Stimulated activated CD8-positive, alpha-beta memory T cell treated with anti-CD3 and anti-CD28 coated beads, Interleukin-7, amount 100 ng/mL, for 1 hour (primary cell): ENCODE measurements around the gene FAM13C.

ENCODE experiments used
- DNase-seq, 2 donors: peaks; one replicate each; pipeline ENCODE4 v3.0.0-alpha.2; 2020; ENCODE audit warnings: low read depth in 2 of 2

The FAM13C gene

DNA sequence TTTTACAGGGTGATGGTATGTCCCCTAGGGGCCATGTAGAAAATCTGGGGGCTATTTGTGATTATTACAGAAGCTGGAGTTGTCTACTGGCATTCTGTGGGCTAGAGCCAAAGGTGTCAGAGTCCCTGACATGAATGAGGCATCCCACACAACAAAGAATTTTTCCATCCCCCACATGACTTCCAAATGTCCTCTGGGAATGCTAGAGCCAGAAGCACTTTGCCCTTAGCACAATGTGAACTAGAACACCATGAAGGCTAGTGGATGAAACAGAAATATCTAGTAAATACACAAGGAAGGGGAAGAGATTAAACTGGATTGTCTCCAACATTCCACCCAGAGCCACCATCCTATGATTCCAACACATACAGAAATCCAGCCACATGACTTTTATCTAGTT lies 46.9 kb downstream of the FAM13C start:
- DNase-seq = no peak

- DNase-seq = no peak
These were observed 48.1 kb downstream of the FAM13C start for GRCh38 chr10:59314268-59314667.

GRCh38 chr10:59312247-59312646 lies 50.1 kb downstream of the FAM13C start:
- DNase-seq = no peak

DNA sequence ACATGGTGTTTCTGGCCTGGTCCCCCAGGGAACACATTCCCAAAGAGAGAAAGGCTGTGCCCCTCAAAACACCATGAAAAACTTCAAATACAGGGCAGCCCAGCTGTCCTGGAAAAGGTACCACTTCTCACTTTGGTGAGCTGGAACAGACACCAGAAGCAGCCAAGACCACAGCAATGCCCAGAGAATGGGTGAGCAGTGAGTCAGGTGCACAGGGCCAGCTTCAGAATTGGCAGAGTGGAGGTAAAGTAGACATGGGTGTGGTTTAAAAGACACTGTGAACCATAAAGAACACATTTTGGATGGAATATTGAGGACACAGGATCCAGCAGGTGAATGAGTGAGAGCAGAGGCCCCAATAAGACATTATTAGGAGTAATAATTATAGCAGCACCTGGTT lies 51.3 kb downstream of the FAM13C start:
- no peak for DNase-seq

DNA sequence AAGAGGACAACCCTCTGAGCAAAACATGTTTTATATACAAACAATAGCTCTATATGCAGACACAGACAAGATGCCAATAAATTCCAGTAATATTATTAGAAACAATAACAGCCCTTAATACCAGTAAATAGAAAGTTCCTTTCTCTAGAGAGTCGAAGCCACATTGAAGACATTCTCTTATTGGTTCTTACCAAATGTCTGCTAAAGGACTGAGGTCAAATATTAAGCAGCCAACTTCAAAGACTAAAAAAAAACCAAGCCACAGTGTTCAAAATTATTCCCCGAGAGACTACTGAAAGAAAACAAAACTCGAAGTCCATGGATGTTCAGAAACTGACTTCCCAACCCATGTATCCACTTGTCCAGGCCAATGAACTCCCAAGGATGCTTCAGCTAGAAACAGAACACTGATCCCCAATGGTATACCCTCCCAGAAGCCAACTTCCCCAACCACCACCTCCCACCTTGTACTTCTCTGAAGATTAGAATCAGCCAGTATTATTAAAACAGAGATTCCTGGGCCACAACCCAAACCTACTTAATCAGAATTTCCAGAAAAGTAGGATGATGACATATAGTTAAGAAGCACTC lies 51.9 kb downstream of the FAM13C start:
- no peak for DNase-seq

DNA sequence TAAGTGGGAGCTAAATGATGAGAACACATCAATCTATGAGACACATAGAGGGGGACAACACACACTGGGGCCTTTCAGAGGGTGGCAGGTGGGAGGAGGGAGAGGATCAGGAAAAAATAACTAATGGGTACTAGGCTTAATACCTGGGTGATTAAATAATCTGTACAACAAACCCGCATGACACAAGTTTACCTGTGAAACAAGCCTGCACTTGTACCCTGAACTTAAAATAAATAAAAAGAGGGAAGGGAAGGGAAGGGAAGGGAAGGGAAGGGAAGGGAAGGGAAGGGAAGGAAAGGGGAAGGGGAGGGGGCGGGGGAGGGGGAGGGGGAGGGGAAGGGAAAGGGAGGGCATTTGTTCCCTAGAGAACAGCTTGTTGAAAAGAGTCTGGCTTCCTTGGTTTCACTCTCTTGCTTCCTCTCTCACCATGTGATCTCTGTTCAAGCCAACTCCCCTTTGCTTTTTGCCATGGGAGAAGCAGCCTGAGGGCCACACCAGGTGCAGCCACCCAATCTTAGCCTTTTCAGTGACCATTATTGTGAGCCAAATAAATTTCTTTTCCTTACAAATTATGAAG lies 57.7 kb downstream of the FAM13C start:
- DNase-seq = no peak

- DNase-seq = no peak
These were observed 59.3 kb downstream of the FAM13C start for GRCh38 chr10:59303018-59303417.

DNA sequence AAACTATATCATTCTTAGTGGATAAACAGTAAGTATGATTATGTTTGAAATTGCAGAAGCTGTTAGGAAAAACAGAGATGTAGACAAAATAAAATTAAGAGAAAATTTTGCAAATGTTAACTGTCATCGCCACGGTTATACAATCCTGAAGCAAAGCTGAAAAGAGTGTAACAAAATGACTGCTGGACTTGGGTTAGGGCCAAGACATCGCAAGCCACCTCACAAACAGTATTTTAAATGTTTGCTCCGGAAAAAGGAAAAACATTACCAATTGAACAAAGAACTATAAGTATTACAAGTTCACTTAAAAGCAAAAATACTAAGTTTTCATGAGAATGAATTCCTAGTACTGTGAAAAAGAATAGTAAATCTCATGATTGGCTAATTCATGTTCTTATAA lies 60.0 kb downstream of the FAM13C start:
- DNase-seq = no peak

- no peak for DNase-seq
These were observed 61.1 kb downstream of the FAM13C start for GRCh38 chr10:59301067-59301754.

DNA sequence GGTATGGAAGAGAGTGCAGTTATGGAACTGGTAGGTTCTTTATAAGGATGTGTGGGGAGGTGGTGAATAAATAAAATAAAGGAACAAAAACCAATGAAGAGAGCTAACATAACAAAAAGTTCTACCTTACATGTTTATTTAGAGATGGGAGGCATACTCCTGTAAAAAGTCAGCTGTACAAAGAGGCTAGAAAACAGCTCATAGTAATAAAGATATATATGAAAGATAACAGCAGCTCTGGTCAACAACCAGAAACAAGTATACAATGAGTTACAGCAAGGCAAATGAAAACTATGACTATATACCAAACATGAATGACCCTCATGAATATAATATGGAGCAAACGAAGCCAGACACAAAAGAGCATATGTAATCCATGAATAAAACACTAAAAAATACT lies 62.0 kb downstream of the FAM13C start:
- DNase-seq = no peak

GRCh38 chr10:59299933-59300332 lies 62.4 kb downstream of the FAM13C start:
- DNase-seq = no peak

GRCh38 chr10:59290448-59290847 lies 71.9 kb downstream of the FAM13C start:
- DNase-seq = no peak

DNA sequence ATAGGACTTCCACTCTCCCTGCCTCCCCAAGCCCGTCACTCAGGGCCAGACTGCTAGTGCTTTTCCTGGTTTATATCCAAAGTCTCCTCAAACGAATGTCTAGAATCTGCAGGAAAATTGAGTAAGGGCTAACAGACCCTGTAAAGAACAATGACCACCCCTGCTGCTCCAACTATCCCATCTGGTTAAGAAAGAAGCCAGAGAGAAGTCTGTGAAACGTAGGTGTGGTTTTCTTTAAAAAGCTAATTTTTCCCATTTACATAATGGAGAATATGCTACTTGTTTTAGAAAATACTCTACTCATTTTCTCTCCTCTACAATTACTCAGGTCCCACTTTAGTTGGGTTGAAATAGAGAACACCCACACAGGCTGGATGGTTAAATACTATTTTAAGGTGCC lies 72.5 kb downstream of the FAM13C start:
- no peak for DNase-seq

- no peak for DNase-seq
These were observed 74.6 kb downstream of the FAM13C start for GRCh38 chr10:59287587-59288255.

DNA sequence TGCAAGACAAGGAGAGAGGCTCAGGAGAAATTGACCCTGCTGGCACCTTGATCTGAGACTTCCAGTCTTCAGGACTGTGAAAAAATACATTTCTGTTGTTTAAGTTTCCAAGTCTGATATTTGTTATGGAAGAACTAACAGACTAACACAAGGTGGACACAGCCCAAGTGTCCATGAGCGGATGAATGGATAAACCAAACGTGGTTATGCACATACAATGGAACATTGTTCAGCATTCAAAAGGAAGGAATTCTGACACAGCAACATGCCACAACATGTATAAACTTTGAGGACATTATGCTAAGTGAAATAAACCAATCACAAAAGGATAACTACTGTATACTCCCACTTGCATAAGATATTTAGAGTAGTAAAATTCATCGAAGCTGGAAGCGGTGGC lies 76.5 kb downstream of the FAM13C start:
- no peak for DNase-seq

DNA sequence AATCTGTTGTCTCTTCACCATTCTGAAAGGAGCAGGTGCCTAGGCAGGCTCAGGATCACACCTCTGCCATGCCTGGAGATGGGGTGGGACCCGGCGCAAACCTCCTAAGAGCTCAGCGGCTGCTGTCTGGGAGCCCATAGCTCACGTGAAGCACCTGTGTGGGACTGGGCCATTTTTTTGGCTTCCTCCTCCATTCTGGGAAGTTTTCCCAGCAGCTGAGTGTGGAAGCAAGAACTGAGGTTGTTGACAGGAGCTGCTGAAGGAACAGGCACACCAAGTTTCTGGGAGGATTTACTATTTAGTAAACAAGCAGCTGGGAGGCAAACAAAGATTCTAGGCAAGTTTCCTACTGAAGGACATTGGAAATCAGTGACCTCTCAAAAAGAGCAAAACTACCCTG lies 77.3 kb downstream of the FAM13C start:
- no peak for DNase-seq

DNA sequence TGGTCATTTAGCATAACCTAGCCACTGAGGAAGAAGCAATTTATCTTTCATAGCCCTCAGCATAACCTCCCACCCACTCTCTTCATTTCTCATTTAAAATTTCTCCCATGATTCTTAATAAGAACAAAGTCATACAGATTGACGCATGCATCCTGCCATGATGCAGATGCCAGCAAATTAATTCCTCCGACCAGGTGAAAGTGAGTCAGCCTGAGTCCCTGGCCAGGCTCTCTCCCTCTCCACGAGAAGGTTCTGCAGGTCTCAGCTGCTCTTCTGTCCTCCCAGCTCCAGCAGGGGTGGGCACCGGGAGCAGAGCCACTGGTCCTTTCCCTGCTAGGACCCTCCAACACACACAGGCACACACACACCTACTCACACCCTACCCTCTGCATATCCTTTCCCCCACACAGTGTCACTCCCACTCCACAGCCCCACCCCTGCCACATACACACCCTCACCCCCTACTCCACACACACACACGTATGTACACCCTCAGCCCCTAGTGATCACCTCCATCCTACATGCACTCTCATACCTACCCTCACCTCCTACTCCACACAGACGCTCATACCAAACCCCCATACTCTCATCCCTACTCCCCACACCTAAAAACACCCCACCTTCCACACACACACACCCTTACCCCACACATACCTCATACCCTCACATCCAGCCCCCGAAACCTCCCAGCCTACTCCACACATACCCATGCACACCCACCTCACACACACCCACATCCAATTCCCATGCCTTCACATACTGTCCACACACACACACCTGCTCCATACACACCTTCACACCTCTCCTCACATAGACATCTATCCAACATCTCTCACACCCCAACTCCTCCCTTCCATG lies 78.0 kb downstream of the FAM13C start:
- DNase-seq = no peak

DNA sequence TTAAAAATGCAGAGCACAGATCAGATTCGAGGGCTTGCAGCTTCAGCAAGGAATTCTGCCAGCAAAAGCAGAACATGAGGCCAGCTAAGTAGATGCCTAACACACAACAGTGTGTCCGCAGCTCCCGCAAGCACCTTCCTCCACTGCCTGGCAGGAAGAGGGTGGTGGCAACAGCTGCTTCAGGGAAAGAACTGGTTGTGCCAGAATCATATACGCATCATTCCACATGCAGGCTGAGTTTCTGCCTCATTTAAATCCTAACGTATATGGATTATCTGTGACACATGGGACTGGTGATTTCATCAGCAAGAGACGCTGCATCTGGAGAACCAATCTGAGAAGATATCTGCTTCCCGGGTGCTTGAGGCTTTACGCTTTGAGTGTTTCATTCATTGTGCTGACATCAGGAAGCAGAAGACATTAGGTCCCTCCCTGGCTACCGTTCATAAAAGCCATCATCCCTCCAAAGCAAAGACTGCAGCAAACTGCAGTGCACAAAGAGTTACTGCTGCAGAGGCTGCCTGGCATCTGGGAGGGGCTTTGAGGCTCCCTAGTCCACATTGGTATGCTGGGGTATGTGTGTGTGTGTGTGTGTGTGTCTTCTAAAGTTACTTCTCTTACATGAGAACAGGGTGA lies 78.8 kb downstream of the FAM13C start:
- DNase-seq = no peak

- no peak for DNase-seq
These were observed 80.5 kb downstream of the FAM13C start for GRCh38 chr10:59281861-59282260.

GRCh38 chr10:59279991-59280505 lies 82.3 kb downstream of the FAM13C start:
- DNase-seq = no peak

DNA sequence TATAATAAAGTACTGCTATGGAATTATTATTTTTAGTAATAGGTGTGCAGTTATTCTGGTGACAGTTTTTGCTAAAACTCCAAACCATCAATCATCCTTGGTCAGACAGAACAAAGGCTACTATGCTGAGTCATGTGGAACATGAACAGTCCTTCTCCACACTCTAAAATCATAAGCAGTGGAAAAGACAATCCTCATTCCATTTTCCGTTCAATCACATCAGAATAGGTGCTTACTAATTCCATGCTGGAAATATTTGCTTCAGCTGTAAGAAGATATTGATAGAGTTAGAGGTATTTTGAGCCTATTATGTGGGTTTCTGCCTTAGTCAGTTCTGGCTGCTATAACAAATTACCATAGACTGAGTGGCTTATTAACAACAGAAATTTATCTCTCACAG lies 82.9 kb downstream of the FAM13C start:
- DNase-seq = no peak
